IMR-90 (cell line): ENCODE results near the gene PCYT1A. TPM values are rescaled to one million over a fixed set of nuclear protein-coding genes. Genes with fewer than 3 reads are reported as not detected.

Source experiments
- ATAC-seq: fragments of 200-7000 bp; cut with Tn5 transposase; 2 replicates; pipeline ENCODE4 v1.9.1; 2020; ENCODE audit warnings: low read depth, mild to moderate bottlenecking, moderate library complexity
- BruUV-seq: library from RNA; stranded (reverse); fragments of 400-500 nt; replicated peaks from 2 replicates; lab custom pipeline; 2021; lab: Mats Ljungman, UMichigan
- CTCF ChIA-PET: fragments of 300-600 bp; formaldehyde crosslinking; extraction: SDS; loops from one replicate; lab custom pipeline; 2021; ENCODE audit warnings: antibody characterized with exemption; lab: Yijun Ruan, JAX
- POLR2A ChIA-PET: fragments of 300-600 bp; sonication (Branson Sonifier 250); formaldehyde crosslinking; loops from one replicate; lab custom pipeline; 2022; ENCODE audit warnings: antibody characterized with exemption; ENCODE audit not compliant: unreplicated experiment; lab: Charles Lee
- DNase-seq: peaks from one replicate; pipeline ENCODE4 v3.0.0; 2013
- H2AFZ ChIP-seq: replicated peaks from 2 replicates; pipeline ENCODE3; 2013; ENCODE audit warnings: low read length, mild to moderate bottlenecking; ENCODE audit not compliant: poor library complexity
- H2AK5ac ChIP-seq: 2 replicates; pipeline ENCODE4 v1.6.1; 2013; ENCODE audit warnings: low read depth, low read length, inconsistent platforms
- H2AK9ac ChIP-seq: replicated peaks from 2 replicates; pipeline ENCODE3; 2013; ENCODE audit warnings: mild to moderate bottlenecking, low read depth, low read length, moderate library complexity; ENCODE audit not compliant: poor library complexity
- H2BK120ac ChIP-seq: 2 replicates; pipeline ENCODE4 v1.6.1; 2013; ENCODE audit warnings: low read depth, low read length, inconsistent platforms
- H2BK15ac ChIP-seq: 3 replicates; pipeline ENCODE4 v1.6.1; 2013; ENCODE audit warnings: low read depth, low read length, inconsistent platforms
- H2BK20ac ChIP-seq: 2 replicates; pipeline ENCODE4 v1.6.1; 2013; ENCODE audit warnings: low read depth, mild to moderate bottlenecking, inconsistent platforms, low read length, moderate library complexity
- H2BK5ac ChIP-seq: 2 replicates; pipeline ENCODE4 v1.6.1; 2013; ENCODE audit warnings: mild to moderate bottlenecking, low read depth, low read length, inconsistent platforms; ENCODE audit not compliant: poor library complexity, severe bottlenecking
- H3K14ac ChIP-seq: replicated peaks from 2 replicates; pipeline ENCODE4 v1.6.1; 2013; ENCODE audit warnings: low read depth, low read length, inconsistent platforms
- H3K18ac ChIP-seq: 2 replicates; pipeline ENCODE4 v1.6.1; 2013; ENCODE audit warnings: low read depth, low read length, control low read depth
- H3K23ac ChIP-seq: 2 replicates; pipeline ENCODE4 v1.6.1; 2013; ENCODE audit warnings: low read depth, low read length, inconsistent platforms
- H3K27ac ChIP-seq: 2 replicates; pipeline ENCODE4 v1.5.1; 2013; ENCODE audit warnings: mild to moderate bottlenecking, control low read depth, low read length; ENCODE audit not compliant: insufficient read depth
- H3K27me3 ChIP-seq: 2 replicates; pipeline ENCODE4 v1.6.1; 2013; ENCODE audit warnings: low read length; ENCODE audit not compliant: control insufficient read depth, insufficient read depth
- H3K36me3 ChIP-seq: 2 replicates; pipeline ENCODE4 v1.6.1; 2013; ENCODE audit warnings: low read length, mixed read lengths; ENCODE audit not compliant: control insufficient read depth, insufficient read depth
- H3K4ac ChIP-seq: 2 replicates; pipeline ENCODE4 v1.6.1; 2013; ENCODE audit warnings: low read depth, low read length, inconsistent platforms
- H3K4me1 ChIP-seq: 2 replicates; pipeline ENCODE4 v1.6.1; 2013; ENCODE audit warnings: low read length, mixed read lengths; ENCODE audit not compliant: control insufficient read depth, insufficient read depth
- H3K4me2 ChIP-seq: 2 replicates; pipeline ENCODE4 v1.6.1; 2013; ENCODE audit warnings: low read depth, mild to moderate bottlenecking, control low read depth, low read length, moderate library complexity
- H3K4me3 ChIP-seq: 2 replicates; pipeline ENCODE4 v1.5.1; 2013; ENCODE audit warnings: low read depth, mild to moderate bottlenecking, control low read depth, low read length, moderate library complexity; ENCODE audit not compliant: insufficient read depth
- H3K56ac ChIP-seq: 2 replicates; pipeline ENCODE4 v1.6.1; 2013; ENCODE audit warnings: low read length, inconsistent platforms; ENCODE audit not compliant: insufficient read depth; ENCODE audit errors: extremely low read depth
- H3K79me1 ChIP-seq, 2 experiments: 2 replicates each; pipeline ENCODE4 v1.6.1; 2013; ENCODE audit warnings: low read length in 2 of 2, inconsistent platforms in 1 of 2, low read depth in 1 of 2
- H3K9ac ChIP-seq: 2 replicates; pipeline ENCODE4 v1.6.1; 2013; ENCODE audit warnings: low read depth, low read length, control low read depth
- H3K9me1 ChIP-seq: 2 replicates; pipeline ENCODE4 v1.6.1; 2013; ENCODE audit warnings: low read length, inconsistent platforms; ENCODE audit not compliant: insufficient read depth
- H3K9me3 ChIP-seq: 2 replicates; pipeline ENCODE4 v1.6.1; 2013; ENCODE audit warnings: low read length; ENCODE audit not compliant: control insufficient read depth, insufficient read depth
- H4K20me1 ChIP-seq: 2 replicates; pipeline ENCODE4 v1.6.1; 2013; ENCODE audit warnings: low read length, inconsistent platforms; ENCODE audit not compliant: insufficient read depth
- H4K5ac ChIP-seq: 2 replicates; pipeline ENCODE4 v1.6.1; 2013; ENCODE audit warnings: mild to moderate bottlenecking, low read depth, low read length, control low read depth
- H4K8ac ChIP-seq, 2 experiments: 2 replicates each; pipeline ENCODE4 v1.6.1; 2013; ENCODE audit warnings: low read depth in 2 of 2, low read length in 2 of 2, control low read depth in 1 of 2, inconsistent platforms in 1 of 2
- H4K91ac ChIP-seq: 2 replicates; pipeline ENCODE4 v1.6.1; 2013; ENCODE audit warnings: low read depth, low read length, inconsistent platforms; ENCODE audit not compliant: insufficient read depth
- CEBPB ChIP-seq: IDR thresholded peaks from 2 replicates; pipeline ENCODE4 v1.6.1; 2012; ENCODE audit warnings: low read depth, low read length, improper control_type of control experiment
- FOS ChIP-seq: fragments of 150-350 bp; IDR thresholded peaks from 2 replicates; pipeline ENCODE4 v1.6.1; 2016; ENCODE audit warnings: low read depth, low read length
- MAFK ChIP-seq: IDR thresholded peaks from 2 replicates; pipeline ENCODE4 v1.6.1; 2012; ENCODE audit warnings: low read depth, low read length, improper control_type of control experiment
- MAZ ChIP-seq: IDR thresholded peaks from 2 replicates; pipeline ENCODE4 v1.6.1; 2012; ENCODE audit warnings: low read depth, mild to moderate bottlenecking, low read length, improper control_type of control experiment, moderate library complexity, borderline replicate concordance
- MXI1 ChIP-seq: IDR thresholded peaks from 2 replicates; pipeline ENCODE4 v1.6.1; 2012; ENCODE audit warnings: low read depth, mild to moderate bottlenecking, low read length, moderate library complexity, borderline replicate concordance
- NFE2L2 ChIP-seq: fragments of 150-350 bp; IDR thresholded peaks from 2 replicates; pipeline ENCODE4 v1.6.1; 2016; ENCODE audit warnings: low read depth, mild to moderate bottlenecking, low read length
- POLR2A ChIP-seq: IDR thresholded peaks from 2 replicates; pipeline ENCODE4 v1.6.1; 2012; ENCODE audit warnings: mild to moderate bottlenecking, low read depth, low read length
- RFX5 ChIP-seq: IDR thresholded peaks from 2 replicates; pipeline ENCODE4 v1.8.0; 2012; ENCODE audit warnings: low read depth, mild to moderate bottlenecking, low read length, moderate library complexity
- WGBS, 2 experiments: methylation state at CpG; one replicate each; pipeline versions ENCODE4 v1.1.5 to v1.1.7; 2013; ENCODE audit warnings: missing lambda C conversion rate in 2 of 2; ENCODE audit not compliant: insufficient read length in 1 of 2; ENCODE audit errors: extremely low coverage in 2 of 2; 5-methylcytosine and 5-hydroxymethylcytosine counted together
- dilution Hi-C: fragments of 300-500 bp; cut with HindIII; formaldehyde crosslinking; loops from one replicate; pipeline ENCODE4 v1.14.3; 2018; ENCODE audit warnings: low sequenced_read_pairs; ENCODE audit not compliant: unreplicated experiment
- in situ Hi-C: fragments of 300-500 bp; cut with MboI; formaldehyde crosslinking; loops from 3 replicates; pipeline ENCODE4 v1.14.3; 2019; ENCODE audit warnings: low sequenced_read_pairs, inconsistent platforms, mixed read lengths
- intact Hi-C: fragments of 100-400 bp; cut with micrococcal nuclease; formaldehyde crosslinking; loops from 2 replicates; pipeline ENCODE4 v1.10.0; 2022
- polyA plus RNA-seq, 3 experiments: library from polyadenylated mRNA; depleted of rRNA; stranded (reverse); fragments of >200 nt; gene quantifications; 2 replicates each; pipeline ENCODE4 v1.2.3, GENCODE V29; 2012; ENCODE audit warnings: low replicate concordance in 1 of 3
- total RNA-seq: library from RNA; depleted of rRNA; stranded (reverse); fragments of >200 nt; gene quantifications from 2 replicates; pipeline ENCODE4 v1.2.3, GENCODE V29; 2012

PCYT1A gene
- total and polyA plus RNA-seq, 2 of the 4 experiments (the other 2 are of a cell fraction) = 62.8 to 127 TPM

DNA sequence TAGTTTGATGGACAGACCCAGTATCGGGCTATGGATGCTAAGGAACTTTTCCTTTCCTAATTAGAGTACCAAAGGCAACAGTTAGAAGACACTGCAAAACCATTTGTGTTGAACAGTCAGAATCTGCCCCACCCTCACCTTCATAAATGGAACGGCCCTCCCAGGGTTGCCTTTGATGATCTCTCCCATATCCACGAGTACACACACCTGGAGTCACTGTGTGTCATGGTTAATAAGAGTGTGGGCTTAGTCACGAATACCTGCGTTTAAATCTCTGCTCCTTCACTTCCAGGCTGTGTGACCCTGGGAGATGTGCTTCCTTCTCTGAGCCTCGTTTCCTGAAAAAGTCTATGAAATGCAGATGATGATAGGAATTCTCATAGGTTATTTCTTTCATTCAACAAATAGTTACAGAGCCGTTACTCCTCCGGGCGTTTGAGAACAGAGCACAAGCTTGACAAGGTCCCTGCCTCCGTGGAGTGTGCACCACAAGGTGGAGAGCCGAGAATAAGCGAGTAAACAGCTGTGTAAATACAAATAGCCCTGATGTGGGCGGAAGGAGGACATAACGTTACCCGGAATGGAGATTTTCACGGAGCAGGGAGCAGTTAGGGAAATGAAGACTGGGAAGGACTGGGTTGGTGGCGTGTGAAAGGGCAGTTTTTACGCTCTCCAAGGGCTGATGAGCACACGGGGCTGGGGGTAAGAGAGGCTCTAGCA is 64.5 kb downstream of the PCYT1A start:
- Histone ChIP-seq H3K79me1 (no peaks in the 10 kb centered on the region), H3K36me3 (no peaks in the 10 kb centered on the region), H3K27ac (no peak overlapping the region), H3K27me3 (no peaks in the 10 kb centered on the region; the same call in 1 of the 2 replicates), H2BK20ac (no peak overlapping the region), H3K56ac (no peak overlapping the region), H3K9me1 (0 out of 2 replicates have a peak, but pooled peaks cover 3% of the 10 kb centered on the region), H3K4me2 (no peak overlapping the region), H2BK15ac (no peak overlapping the region), H2BK5ac (no peak overlapping the region), H3K23ac (no peak overlapping the region), H4K91ac (no peak overlapping the region), H4K20me1 (no peaks in the 10 kb centered on the region; the same call in 1 of the 2 replicates), H2AFZ (peak overlapping the region; percentile 9), H3K4me3 (no peak overlapping the region), H4K5ac (no peak overlapping the region), H3K9ac (no peak overlapping the region), H3K9me3 (no peaks in the 10 kb centered on the region), H3K4ac (no peak overlapping the region), H2AK5ac (no peak overlapping the region), H3K18ac (no peak overlapping the region), H2BK120ac (no peak overlapping the region), H3K4me1 (0 out of 2 replicates have a peak, but pooled peaks cover 2% of the 10 kb centered on the region), H3K14ac (no peak overlapping the region), H4K8ac (no peak overlapping the region), H2AK9ac (no peak overlapping the region)
- dilution Hi-C loops (no loop called here), in situ Hi-C loops (no loop called here), intact Hi-C loops (no loop called here)
- BruUV-seq = no TSS peak
- ATAC-seq = no peak
- TF ChIP-seq POLR2A (no peak), RFX5 (no peak), MAZ (no peak), FOS (no peak), MXI1 (no peak), CEBPB (no peak), NFE2L2 (no peak), MAFK (no peak)
- ChIA-PET POLR2A (no interaction called here), CTCF (no interaction called here)
- WGBS, 2 experiments = 75% methylated on average over 2 of the region's 19 CpGs; no CpG with 5 or more reads in 1 of the 2 experiments
- DNase-seq = no peak
